Measurements from ENCODE around the gene TMEM256. TPM values are rescaled to one million over a fixed set of nuclear protein-coding genes. Genes with fewer than 3 reads are reported as not detected.

The TMEM256 gene
- polyA plus RNA-seq, 3 donors, result 39.2 to 81.4 (median 72.6) TPM

- Histone ChIP-seq H2AFZ (ENCODE audit: insufficient read depth, low read depth, low read length, poor library complexity, severe bottlenecking) (no peak overlapping the region), H4K20me1 (ENCODE audit: insufficient read depth, low read length) (no peaks in the 10 kb centered on the region), H3K4me1 (ENCODE audit: control insufficient read depth in 1 of 2, insufficient read depth in 2 of 2, low read length in 2 of 2) (no peaks in the 10 kb centered on the region), H3K27me3 (ENCODE audit: control insufficient read depth in 2 of 2, insufficient read depth in 2 of 2, low read length in 2 of 2) (peaks cover 2 to 27% of the 10 kb centered on the region in 2 donors), H3K36me3 (replicated peaks in 1 of 2; ENCODE audit: control insufficient read depth in 1 of 2, insufficient read depth in 2 of 2, low read length in 2 of 2) (no peaks in the 10 kb centered on the region), H3K9ac (ENCODE audit: insufficient read depth, low read length, poor library complexity, severe bottlenecking) (no peak overlapping the region), H3K4me2 (replicated peaks; ENCODE audit: extremely low read depth, low read length, poor library complexity, severe bottlenecking) (no peak overlapping the region), H3K9me3 (replicated peaks in 1 of 2; ENCODE audit: control insufficient read depth in 1 of 2, insufficient read depth in 1 of 2, low read length in 2 of 2) (no peaks in the 10 kb centered on the region), H3K79me2 (ENCODE audit: insufficient read depth, low read length) (no peaks in the 10 kb centered on the region), H3K27ac (ENCODE audit: low read depth in 1 of 2, low read length in 2 of 2) (no peak overlapping the region), H3K4me3 (replicated peaks in 1 of 3; ENCODE audit: low read depth in 2 of 3, low read length in 3 of 3) (no peak overlapping the region)
- intact Hi-C loops (cut with micrococcal nuclease), result no loop called here
- Mint-ChIP-seq H3K27me3 (ENCODE audit: low read depth in 3 of 3) (peaks cover 30 to 43% (median 36%) of the 10 kb centered on the region in 3 donors), H3K27ac (no peak overlapping the region), H3K4me1 (peaks cover 7% of the 10 kb centered on the region), H3K9me3 (peaks cover 0 to 4% (median 0%) of the 10 kb centered on the region in 7 donors), H3K36me3 (peaks cover 0 to 2% of the 10 kb centered on the region in 2 donors), H3K4me3 (no peak overlapping the region)
- WGBS (ENCODE audit: insufficient coverage), result 94% methylated on average over 23 of the region's 25 CpGs
- TF ChIP-seq CTCF (IDR thresholded peaks at IDR 0.05), result no peak
- DNase-seq, result no peak
Observed at GRCh38 chr17:7410634-7411426, 6.9 kb upstream of the TMEM256 start.

- Mint-ChIP-seq H3K36me3 (peaks cover 0 to 5% of the 10 kb centered on the region in 2 donors), H3K4me3 (peak overlapping the region in 1 of 2 donors; percentile 31), H3K4me1 (peaks cover 13% of the 10 kb centered on the region), H3K27me3 (ENCODE audit: low read depth in 3 of 3) (peaks cover 37 to 50% (median 46%) of the 10 kb centered on the region in 3 donors), H3K9me3 (peaks cover 0 to 8% (median 3%) of the 10 kb centered on the region in 7 donors), H3K27ac (peak overlapping the region in 1 of 7 donors; percentile 10)
- Histone ChIP-seq H3K27ac (ENCODE audit: low read depth in 1 of 2, low read length in 2 of 2) (no peak overlapping the region), H3K9ac (ENCODE audit: insufficient read depth, low read length, poor library complexity, severe bottlenecking) (no peak overlapping the region), H3K79me2 (ENCODE audit: insufficient read depth, low read length) (no peaks in the 10 kb centered on the region), H3K4me2 (replicated peaks; ENCODE audit: extremely low read depth, low read length, poor library complexity, severe bottlenecking) (no peak overlapping the region), H3K36me3 (replicated peaks in 1 of 2; ENCODE audit: control insufficient read depth in 1 of 2, insufficient read depth in 2 of 2, low read length in 2 of 2) (no peaks in the 10 kb centered on the region), H4K20me1 (ENCODE audit: insufficient read depth, low read length) (no peaks in the 10 kb centered on the region), H2AFZ (ENCODE audit: insufficient read depth, low read depth, low read length, poor library complexity, severe bottlenecking) (no peak overlapping the region), H3K27me3 (ENCODE audit: control insufficient read depth in 2 of 2, insufficient read depth in 2 of 2, low read length in 2 of 2) (peaks cover 4 to 37% of the 10 kb centered on the region in 2 donors), H3K4me3 (replicated peaks in 1 of 3; ENCODE audit: low read depth in 2 of 3, low read length in 3 of 3) (no peak overlapping the region), H3K9me3 (replicated peaks in 1 of 2; ENCODE audit: control insufficient read depth in 1 of 2, insufficient read depth in 1 of 2, low read length in 2 of 2) (no peaks in the 10 kb centered on the region), H3K4me1 (ENCODE audit: control insufficient read depth in 1 of 2, insufficient read depth in 2 of 2, low read length in 2 of 2) (peaks cover 4 to 9% of the 10 kb centered on the region in 2 donors)
- 100% methylated on average over 6 of the region's 6 CpGs for WGBS (ENCODE audit: insufficient coverage)
- no peak for TF ChIP-seq CTCF (IDR thresholded peaks at IDR 0.05)
- intact Hi-C loops (cut with micrococcal nuclease), result loop anchor here in 1 of 2 donors (10.0 kb wide), 1 partner anchor 195 kb away; the partner anchor contains the start of genes ACADVL and DLG4
- DNase-seq, result no peak
Observed at GRCh38 chr17:7409716-7410115, 5.8 kb upstream of the TMEM256 start.

Data from CD14-positive monocyte (primary cell).